ENCODE data around the gene FOXC2.

FOXC2 gene

DNA sequence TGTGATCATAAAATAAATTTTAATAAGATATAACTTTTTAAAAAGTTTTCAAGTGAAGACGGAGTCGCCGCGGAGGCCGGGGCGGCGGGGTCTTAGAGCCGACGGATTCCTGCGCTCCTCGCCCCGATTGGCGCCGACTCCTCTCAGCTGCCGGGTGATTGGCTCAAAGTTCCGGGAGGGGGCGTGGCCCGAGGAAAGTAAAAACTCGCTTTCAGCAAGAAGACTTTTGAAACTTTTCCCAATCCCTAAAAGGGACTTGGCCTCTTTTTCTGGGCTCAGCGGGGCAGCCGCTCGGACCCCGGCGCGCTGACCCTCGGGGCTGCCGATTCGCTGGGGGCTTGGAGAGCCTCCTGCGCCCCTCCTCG lies at the start of gene FOXC2:
Gene FOXC2 (plus strand): TSS at position 229 of the 365 bp plus-strand sequence. CDS start 507 bp downstream, outside the sequence.
- peak; percentile 72 for DNase-seq (ENCODE audit: low read depth)

DNA sequence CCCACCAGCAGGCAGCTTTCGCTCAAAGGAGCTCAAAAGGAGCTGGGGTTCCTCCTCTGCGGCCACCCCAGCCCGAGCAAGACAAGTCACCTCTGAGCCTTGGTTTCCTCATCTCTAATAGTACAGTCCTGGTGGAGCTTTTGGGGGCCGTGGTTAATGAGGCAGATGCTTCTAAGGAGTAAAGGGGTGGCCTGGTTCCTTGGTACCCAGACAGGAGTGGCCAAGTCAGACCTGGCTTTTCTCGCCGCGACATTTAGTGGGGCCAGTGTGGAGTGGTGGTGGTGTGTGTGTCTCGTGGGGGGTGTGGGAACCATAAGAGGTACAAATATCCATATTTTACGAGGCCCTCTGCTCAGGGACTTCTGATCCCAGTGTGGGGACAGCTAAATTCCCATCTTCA lies 49.6 kb upstream of the FOXC2 start:
- no peak for DNase-seq (ENCODE audit: low read depth)

DNA sequence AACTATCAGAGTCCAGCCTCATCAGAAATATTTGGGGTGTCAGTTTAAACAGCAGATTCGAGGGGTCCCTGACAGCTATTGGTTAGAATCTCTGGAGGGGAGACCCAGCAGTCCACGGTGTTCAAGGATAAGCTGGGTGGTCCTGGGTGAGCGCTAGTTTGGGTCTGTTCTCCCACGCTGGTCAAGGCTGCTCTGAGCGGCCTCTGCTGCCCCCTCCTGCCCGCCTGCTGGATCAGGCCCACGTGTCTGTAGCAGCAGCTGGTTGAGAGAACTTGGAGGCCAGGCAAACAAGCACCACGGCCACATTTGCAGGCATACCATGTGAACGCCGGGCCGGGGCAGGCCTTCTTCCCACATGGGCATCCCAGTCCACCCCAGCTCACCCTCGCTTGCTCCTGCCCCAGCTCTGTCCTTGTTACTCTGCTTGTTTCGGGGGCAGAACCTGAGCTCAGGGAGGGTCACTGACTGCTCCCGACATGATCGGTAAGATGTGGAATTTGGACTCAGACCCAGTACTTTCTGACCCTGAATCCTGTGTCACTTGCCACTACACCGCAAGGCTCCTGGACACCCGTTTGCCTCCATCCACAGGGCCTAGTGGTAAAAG lies 48.9 kb upstream of the FOXC2 start:
- DNase-seq (ENCODE audit: low read depth): no peak

DNA sequence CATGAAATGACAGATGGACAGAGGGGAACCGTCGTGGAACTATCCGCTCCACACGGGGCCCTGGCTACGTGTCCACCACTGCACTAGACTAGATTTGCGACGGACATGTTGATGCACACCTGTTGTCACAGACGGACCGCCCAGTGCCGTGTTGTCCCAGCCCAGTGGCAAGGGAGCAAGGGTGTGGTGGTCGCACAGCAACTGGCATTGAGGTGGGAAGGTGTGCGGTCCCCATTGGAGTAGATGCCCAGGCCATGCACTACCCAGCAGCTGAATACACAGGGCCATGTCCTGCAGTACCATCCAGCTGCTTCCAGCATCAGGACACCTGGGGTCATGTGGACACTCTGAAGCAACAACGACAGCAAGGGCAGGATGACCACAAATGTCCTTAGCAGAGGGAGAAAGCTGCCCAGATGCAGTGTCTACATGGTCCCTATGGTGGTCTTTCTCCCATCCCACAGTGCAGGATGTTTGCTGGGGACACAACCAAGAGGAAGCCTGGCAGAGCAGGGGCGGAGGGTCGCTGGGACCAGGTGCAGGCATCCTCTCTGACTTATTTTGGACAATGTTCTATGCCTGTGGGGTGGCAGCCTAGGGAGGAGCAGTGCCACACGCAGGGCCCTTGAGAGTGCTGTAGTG lies 47.5 kb upstream of the FOXC2 start:
- no peak for DNase-seq (ENCODE audit: low read depth)

DNA sequence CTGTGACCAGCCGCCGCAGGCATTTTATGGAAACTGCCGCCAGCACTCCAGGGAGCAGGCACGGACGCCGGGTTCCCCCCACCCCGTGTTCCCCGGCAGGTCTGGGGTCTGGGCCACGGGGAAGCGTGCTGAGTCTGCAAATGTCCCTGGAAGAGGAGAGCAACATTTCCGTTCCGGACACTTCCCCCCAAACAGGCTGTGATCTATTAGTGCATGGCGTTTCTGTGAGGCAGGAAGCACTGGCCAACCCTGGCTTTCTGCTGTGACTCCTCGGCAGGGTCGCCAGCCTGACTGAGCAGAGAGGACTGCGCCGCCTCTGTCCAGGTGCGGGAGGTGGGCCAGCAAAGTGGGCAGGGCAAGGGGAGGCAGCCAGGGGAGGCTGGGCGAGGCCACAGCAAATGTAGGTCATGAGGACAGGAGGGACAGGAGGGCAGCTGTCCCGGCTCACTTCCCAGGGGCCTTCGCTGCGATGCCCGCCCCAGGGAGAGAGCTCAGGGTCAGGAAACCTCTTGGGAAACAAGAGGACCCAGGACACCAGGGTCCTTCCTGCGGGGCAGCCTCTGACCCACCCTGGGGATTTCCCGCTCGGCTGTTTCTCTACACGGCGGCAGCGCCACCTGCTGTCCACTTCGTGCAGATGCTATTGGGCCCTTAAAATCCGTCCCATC lies 46.8 kb upstream of the FOXC2 start:
- DNase-seq (ENCODE audit: low read depth): no peak

DNA sequence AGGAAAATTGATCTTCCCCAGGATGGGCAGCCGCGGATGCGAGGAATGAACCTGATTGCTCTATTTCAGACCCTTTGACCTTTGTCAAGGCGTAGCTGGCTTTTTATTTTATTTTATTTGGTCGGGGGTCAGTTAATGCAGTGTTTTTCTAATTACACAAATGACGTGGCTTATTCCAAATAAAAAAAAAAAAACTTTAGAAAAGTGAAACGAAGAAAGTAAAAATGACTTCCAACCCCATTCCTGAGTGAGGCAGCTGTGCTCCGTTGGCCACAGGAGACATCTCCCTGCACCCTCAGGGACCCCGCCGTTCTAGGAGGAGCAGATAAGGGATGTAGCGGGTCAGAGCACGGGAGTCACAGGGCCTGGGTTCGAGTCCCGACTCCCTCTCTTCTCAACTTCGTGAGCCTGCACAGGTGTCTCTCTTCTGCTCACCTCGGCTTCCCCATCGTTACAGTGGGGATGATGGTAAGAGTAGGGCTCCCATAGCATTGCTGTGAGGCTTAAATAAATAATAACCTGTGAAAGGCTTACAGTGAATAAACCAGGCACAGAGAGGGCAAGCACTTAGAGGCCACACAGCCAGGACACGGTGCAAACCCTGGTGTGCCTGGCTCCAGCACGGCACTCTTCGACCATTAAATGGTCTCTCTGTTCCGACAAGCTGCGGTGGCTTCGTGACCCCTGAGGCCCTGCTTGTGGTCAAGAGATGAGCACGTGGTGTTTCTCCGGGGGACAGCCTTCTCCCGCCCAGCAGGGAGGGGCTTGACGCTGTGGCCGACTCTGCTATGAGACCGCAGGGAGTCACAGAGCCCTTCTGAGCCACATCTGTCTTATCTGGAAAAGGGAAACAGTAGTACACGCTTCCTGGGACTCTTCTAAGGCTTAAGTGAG lies 46.1 kb upstream of the FOXC2 start:
- DNase-seq (ENCODE audit: low read depth): no peak

DNA sequence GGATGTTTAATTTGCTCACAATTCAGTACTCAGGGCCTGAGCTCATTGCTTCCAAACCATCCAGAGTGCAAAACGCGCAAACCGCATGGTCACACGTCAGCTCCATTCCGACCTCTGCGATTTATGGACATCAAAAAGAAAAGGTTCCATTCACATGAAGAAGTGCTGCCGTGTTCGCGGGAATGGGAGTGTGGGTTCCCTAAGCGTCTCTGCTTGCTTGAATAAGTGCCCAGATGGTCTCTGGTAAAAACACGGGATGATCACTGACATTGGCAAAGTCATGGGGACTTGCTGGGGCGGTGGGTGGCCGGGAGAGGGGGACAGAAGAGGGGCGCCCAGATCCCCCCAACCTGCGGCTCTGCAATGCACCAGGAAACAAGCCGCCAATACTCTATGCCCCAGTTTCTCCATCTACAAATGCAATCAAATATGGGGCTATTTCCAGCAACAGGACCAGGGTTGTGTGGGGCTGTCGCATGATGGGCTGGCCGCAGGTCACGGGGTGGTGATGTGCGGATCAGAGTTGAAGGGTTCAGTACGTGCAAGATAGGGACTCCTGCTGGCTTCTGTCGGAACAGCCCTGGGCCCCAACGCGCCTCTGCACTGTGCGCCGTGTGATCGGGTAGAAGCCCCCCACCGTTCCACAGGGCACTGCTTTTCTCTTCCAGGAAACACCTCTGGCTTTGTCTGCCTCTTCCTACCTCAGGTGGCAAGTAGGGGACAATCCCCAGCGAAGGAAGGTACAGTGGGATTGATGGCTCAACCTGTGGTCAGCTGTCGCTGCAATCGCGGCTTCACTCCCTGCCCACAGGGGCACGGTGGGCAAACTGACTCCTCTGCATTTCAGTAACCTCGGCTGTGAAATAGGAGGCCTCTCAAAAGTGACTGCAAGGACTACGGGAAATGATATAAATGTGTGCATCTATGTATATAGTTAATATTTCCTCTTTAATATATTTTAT lies 45.1 kb upstream of the FOXC2 start:
- DNase-seq (ENCODE audit: low read depth): no peak

DNA sequence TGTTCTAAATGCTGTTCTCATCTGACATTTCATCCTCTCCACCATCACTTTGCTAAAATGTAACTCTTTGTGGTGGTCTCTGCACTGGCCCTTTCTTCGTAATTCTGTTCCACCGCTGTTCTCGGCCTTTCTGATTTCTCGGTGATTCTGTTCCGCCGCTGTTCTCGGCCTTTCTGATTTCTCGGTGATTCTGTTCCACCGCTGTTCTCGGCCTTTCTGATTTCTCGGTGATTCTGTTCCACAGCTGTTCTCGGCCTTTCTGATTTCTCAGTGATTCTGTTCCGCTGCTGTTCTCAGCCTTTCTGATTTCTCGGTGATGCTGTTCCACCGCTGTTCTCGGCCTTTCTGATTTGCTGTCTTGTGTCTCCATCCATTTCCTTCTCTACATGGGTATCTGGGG lies 44.0 kb upstream of the FOXC2 start:
- no peak for DNase-seq (ENCODE audit: low read depth)

DNA sequence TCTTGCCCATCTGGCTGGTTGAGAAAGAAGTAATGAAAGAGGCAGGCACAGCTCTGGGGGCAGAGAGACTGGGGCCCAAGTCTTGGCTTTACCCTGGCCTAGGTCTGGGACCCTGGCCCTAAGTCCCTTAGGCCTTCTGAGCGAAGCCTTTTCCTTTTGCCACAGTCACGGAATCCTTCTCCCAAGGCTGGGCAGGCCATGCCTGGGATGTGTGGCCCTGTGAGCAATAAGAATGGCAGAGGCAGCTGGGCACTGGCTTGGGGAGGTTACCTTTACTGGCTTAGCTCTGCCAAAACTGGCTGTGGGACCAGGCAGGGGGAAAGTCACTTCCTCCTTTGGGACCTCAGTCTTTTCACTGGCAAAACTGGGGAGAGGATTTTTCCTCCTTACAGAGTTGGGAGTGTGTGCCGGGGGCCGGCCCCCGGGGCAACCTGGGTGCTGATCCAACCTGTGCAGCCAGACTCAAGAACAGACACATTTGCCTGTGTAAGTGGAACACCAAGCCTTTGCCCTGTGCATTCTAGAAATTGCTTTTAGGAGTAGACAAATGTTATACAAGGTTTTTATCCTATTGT lies 43.4 kb upstream of the FOXC2 start:
- DNase-seq (ENCODE audit: low read depth): no peak

DNA sequence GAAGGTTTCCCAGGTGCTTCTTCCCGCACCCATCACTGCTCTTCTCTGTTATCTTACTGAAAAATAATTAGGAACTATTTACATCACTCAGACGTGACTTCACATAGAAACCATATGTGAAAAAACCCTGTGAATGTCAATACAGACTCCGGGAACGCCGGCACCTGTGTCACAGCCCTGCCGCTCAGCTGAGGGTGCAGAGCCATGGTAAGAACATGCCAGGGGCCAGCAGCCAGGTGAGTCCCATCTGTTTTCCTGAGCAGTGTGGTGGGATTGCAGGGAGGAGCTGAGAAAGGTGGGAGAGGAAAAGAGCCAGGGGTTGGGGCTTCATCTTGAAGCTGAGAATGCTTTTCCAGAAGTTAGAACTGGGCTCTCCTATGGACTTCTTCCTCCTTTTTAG lies 42.6 kb upstream of the FOXC2 start:
- DNase-seq (ENCODE audit: low read depth): no peak

DNA sequence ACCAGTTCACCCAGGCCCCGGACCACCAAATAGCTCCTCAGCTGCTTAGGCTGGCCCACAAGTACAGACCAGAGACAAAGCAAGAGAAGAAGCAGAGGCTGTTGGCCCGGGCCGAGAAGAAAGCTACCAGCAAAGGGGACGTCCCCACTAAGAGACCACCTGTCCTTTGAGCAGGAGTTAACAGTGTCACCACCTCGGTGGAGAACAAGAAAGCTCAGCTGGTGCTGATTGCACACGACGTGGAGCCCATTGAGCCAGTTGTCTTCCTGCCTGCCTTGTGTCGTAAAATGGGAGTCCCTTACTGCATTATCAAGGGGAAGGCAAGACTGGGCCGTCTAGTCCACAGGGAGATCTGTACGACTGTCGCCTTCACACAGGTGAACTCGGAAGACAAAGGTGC lies 40.9 kb upstream of the FOXC2 start:
- no peak for DNase-seq (ENCODE audit: low read depth)

DNA sequence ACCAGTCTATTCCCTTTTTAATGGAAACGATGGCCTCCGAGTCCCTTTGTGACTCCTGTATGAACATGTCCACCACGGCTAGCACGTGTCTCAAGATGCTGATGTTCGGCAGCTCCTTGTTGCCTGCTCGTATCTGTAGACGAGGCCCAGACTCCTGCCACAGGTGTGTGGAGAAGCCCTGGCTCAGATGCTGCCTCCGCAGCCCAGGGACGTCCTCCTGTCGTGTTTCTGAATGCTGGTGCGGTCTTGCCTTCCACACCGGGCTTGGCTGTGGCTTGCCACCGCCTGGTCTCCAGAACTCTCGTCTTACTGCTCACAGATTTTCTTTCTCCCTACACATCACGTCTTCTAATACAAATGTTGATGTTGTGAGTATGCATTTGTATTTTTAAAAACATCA lies 39.3 kb upstream of the FOXC2 start:
- no peak for DNase-seq (ENCODE audit: low read depth)

DNA sequence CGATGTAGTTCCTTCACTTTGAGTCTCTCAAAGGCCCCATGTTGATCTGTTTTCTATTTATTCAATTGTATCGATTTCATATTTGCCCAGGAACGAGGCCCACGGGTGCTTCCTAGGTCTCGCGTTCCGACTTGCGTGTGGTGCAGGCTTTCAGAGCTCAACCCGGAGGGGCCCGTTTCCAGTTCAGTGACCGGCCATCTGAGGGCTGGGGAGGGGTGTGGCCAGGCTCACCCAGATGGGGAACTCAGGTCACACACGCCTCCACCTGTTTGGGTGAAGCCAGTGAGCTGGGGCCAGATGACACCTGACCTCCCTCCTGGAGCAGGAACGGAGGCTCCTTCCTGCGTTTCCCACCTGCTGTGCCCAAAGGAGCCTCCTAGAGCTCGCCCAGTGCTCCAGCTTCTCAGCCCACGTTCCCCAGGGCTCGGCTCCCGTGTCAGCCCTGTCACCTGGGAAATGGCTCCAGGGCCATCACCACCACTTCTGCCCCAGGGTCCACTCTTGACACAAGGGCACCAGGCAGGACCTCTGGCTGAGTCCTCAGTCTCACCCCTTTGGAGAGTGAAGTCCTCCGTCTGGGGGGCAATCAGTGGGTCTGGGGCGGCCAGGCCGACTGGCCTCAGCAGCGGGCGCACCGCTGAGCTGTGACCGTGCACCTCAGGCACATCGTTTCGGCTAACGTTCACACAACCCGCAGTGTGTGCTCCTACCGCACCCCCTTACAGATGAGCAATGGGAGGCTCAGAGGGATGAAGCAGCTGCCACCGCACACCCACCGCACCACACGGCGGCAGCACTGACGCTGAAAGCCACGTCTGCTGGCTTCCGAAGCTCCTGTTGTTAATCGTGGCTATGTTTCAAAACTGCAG lies 38.3 kb upstream of the FOXC2 start:
- DNase-seq (ENCODE audit: low read depth): no peak

DNA sequence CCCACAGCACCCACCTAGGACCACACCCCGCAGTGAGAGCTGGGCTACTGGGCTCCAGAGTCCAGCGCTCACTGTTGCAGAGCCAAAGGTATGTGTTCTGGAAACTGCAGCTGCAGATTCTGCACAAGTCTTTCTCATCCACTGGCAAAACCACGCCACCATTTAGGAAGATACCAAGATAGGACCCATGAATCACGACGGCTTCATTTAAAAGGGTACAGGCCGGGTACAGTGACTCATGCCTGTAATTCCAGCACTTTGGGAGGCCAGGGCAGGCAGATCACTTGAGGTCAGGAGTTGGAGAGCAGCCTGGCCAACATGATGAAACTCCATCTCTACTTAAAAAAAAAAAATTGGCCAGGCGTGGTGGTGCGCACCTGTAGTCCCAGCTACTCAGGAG lies 37.5 kb upstream of the FOXC2 start:
- DNase-seq (ENCODE audit: low read depth): no peak

DNA sequence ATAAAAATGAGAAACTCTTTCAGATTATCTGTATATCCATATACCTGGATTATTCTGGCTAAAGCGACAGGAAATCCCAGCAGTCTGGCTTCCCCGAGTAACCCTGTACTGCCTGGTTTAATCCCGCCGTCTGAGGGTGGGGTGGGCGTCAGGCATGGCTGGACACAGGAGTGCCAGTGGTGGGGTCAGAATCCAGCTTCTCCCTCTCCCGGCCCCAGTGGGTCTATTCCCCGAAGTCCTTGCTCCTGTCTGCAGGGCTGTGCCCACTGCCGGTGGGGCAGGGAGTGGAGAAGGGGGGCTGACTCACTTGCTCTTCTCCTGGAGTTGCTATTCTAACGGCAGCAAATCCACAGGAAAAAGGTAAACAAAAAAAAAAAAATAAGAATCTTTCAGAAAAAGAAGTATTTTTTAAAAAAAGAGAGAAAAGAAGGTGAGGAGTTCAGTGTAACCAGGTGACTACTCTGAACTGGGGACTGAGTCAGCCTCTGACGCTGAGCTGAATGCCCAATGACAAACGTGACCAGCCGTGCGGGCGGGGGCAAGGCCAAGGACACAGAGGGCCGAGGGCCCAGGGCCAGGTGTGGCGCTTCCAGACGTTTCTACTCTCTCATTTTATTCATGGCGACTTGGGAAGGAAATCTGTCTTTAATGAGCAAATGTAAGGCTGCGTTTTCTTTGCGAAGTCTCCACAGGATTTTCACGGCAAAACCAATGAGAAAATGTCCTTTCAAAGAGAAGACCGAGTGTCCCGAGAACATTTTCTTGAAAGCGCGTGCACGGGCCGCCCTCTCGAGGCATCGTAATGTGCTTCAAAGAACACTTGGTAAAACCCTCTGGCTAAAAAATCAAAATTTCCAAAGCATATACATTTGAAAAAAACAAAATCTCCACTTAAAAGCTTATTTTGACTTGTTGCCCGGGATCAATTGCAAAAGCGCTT lies 36.1 kb upstream of the FOXC2 start:
- DNase-seq (ENCODE audit: low read depth): no peak

DNA sequence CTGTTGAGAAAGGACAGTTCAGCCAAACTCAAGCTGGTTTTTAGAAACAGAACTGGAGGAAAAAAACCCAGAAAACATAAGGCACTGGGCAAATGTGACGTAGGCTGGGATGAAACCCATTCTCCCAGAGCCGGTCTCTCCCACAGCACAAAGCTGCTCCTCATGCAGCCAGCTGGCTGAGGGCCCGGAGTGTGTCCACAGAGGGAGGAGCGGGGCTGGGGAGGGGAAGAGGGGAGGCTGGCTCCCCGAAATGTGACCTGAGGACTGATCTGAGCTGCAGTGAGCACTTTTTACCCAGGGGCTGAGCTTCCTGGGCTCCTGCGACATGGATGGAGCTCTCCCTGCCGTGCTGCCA lies 35.5 kb upstream of the FOXC2 start:
- DNase-seq (ENCODE audit: low read depth): no peak

DNA sequence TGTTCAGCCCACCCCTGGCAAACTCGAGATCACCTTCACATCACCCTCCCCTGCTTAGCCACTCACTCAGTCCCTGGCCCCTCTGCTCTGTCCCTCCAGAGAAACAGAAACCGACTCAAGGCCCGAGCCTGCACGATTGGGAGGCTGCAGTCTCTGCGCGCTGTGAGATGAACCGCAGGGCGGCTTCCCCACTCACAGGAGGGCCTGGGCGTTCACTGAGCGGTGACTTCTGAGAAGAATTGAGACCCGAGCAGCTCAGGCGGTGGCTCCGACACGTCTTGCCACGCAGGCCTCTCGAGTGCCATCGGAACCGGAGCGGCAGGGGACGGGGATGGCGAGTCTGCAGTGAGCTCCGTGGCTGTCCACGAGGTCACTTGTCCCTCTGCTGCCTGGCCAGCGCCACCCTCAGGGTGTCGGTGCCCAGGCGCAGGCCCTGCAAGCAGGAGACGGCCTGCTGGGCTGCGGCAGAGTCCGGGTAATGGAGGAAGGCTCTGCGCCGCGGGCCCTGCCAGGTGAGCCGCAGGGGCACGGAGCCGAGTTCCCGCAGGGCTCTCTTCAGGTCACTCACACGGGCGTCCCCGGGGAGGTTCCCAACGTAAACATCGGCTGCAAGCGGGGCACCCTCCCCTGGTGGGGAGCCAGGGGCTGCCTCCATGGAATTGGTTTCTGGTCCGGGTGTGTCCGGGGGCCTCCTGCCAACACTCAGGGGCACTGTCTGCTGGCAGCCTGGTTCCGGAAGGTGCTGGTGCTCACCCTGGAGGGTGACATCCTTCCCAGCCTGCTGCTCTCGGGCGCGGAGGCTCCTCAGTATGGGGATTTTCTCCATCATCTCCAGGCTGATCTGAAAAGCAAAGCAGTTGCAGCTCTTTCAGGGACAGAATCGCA lies 34.7 kb upstream of the FOXC2 start:
- no peak for DNase-seq (ENCODE audit: low read depth)

DNA sequence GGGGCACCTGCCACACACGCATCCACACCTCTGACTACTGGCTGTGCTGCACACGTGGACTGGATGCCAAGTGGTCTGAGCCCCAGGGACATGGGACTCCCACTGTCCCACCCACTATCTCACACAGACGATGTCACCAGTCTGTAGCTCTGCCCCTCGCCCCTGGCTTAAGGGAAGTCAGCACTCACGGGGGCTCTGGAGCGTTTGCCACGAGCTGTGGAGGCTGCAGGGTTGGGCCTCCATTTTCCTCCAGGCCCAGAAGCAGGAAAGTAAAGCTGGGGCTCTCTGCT lies 34.2 kb upstream of the FOXC2 start:
- no peak for DNase-seq (ENCODE audit: low read depth)
